ENCODE data around the gene FAM117A.
"Not testable (repeated sequence)": the region's sequence is repeated elsewhere in the genome, so short reads cannot be mapped to it uniquely, and the experiment has no call there.

Gene FAM117A

DNA sequence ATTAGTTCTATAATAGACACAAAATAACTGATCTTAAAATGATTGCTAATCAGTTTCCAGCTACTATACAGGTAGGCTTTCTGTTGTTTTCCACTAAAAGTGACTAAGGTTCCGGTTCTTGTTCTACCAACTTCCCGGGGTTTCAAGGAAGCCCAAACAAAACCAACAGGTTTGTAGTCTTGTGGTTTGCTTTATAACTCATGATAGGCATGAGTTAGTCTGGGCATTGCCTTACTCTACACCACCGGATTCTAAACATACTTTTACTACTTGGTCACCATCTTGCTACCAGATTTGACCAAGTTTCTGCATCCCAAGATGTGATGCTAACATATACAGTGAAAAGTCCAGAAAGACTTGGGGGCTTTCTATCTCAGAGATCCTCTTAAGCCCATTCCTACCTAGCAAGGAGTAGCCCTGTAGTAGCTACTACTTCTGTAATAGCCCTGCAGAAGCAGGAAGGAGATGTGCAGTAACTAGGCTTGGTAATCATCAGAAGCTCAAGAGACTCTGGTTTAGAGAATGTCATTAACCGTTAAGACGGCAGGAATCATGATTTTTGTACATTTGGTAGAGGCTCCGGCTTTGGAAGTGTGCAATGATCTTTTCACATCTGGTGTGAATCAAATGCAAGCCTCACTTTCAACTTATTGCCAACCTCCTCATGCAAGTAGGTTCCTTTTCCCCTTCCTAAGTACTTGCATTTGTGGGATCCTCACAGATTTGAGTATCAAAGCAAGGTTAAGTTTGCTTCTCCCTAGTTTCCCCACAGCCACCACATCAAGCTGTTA lies 1.6 kb downstream of the FAM117A start:
- DNase-seq, result peak; percentile 2

DNA sequence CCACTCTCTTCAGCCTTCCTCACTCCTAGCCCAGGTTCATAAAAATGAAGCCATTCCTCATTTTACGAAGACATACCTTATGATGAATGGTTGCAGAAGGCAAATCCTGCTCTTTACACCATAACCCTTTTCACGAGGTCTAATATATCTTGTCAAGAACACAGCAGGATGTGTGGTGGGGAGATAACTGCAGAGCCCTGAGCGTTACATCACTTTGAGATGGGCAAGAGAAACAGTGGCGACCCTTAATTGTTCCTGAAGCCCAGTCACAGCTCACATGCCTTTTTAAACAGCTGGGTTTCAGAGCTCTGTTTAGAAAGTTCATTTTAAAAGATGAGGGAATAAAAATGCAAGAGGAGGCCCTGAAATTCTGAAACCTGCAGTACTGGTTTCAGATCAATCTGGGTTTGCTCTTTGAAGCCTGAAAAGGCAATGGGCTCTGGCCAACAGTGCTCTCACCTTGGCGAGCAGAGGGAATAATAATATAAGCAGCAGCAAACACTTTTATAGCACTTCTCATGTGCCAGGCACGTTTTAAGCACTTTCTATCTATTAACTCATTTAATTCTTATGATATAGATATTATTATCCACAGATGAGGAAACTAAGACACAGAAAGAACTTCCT lies 2.9 kb downstream of the FAM117A start:
- DNase-seq, result no peak

DNA sequence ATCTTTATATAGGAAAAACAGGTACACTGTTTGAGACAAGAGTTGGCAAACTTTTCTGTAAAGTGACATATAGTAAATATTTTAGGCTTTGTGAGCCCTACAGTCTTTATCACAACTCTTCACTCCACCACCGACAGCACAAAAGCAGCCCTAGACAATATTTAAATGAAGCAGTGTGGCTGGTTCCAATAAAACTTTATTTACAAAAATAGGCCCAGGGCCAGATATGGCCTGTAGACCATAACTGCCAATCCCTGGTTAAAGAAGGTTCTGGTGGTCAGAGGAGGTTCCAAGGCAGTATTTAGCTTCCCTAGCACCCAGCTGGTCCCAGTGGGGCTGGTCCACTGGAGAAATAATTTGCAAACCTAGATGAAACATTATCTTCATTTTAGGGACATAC lies 3.6 kb downstream of the FAM117A start:
- no peak for DNase-seq

DNA sequence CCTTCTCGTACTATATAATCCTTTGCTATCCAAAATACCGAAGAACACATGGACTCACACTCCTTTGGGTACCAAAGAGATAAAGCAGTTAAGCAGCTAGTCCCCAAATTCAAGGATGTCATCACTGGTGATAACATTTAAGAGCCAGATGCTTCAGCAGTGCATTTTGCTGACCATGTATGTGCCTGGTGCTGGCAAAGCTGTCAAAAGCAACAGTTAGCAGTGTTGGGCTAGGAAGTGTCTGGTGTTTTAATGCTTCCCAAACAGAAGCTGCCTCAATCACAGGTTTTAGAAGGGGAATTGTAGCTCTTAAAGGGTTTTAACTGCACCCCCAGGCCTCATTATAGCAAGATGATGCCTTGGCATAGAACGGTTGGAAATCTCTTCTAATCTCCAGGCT lies 4.7 kb downstream of the FAM117A start:
- no peak for DNase-seq

DNA sequence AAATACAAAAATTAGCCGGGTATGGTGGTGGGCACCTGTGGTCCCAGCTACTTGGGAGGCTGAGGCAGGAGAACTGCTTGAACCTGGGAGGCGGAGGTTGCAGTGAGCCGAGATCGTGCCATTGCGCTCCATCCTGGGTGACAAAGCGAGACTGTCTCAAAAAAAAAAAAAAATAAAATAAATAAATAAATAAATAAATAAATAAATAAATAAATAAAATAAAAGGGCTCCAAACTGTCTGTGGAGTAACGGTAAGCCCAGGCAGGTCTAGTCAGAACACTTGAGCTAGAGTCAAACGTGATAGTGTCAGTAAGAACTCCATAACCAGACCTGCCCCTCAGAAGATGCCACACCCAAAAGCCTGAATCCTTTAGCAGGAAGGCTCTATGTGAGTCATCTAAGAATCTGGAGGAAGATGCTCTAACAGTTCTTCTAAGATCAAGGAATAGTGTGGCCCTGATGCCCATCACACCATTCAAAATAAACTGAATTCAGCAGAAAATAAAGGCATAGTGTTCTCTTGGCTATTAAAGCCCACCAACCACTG lies 5.4 kb downstream of the FAM117A start:
- not testable (repeated sequence) for DNase-seq

DNA sequence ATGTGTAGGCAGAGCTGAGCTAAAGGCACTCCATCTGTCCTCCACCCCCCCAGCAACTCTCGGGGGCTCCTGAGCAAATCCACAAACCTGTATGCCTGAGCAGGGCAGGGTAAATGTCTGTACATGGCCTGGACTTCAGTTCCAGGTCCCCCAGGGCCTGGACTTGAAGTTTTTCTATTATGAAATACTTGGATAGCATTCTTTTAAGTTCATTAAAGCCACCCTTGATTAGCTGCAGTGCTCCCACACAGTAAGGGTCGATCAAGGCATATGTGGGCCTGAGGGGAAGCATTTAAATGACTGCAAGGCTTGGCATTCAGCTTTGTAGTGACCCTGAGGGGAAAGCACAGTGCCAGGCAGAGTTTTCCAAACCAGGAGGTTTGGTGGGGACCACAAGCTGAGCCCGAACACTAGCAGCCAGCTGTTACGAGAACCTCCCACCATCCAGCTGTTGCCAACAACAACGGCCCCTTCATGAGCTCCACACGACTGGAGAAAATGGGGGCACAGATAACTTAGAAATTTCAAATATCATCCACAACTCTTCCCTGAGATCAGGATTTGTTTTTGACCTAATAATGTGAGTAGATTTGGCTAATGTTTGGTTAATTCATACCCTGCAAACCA lies 6.7 kb downstream of the FAM117A start:
- DNase-seq, result no peak

DNA sequence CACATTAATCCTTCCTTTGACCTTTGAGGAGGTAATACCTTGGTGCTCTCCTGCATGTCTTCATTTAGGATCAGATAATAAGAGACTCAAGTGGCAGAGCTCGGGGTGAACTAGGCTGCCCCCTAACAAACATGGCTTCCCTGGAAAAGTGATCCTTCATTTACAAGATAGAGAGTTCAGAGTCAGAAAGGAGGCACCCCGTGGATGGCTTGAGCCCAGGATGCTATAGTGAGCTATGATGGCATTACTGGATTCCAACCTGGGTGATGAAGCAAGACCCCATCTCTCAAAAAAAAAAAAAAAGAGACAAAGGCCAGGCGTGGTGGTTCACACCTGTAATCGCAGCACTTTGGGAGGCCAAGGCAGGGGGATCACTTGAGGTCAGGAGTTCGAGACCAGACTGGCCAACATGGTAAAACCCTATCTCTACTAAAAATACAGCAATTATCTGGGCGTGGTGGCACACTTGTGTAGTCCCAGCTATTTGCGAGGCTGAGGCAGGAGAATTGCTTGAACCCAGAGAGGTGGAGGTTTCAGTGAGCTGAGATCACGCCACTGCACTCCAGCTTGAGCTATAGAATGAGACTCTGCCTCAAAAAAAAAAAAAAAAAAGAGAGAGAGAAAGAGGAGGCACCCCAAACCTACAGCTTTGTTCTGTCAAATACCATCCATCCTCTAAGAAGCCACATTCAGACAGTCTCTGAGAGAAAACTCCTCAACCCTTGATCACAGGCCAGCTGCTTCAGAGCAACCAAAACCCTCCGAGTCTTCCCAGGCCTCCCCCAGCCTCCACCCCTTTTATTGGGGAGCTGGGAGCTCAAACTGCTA lies 7.4 kb downstream of the FAM117A start:
- no peak for DNase-seq

DNA sequence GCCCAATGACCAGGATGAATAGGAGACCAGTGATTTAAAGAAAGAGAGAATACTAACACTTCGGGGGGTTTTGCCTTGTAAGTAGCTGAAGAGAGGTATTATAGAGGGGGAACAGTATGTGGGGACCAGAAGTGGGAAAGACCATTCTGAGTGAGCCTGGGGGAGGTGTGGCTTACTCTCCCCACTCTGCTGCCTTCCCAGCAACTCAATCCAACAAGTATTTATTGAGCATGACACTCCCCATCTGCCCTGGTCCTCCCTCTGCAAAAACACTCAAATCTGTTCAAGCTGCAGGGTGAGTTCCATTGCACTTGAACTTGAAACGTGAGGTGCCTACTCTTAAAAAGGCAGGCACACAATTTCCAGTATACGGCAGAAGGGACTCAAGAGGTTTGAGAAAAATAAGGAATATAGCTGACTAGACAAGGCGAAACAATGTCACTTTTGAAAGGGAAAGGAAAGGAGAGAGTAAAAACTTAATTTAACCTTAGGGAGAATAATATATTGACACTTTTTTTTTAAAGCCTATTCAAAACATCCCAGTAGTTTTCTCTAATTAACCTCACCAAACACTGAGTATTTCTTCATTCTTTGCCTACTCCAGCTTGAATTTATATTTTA lies 8.2 kb downstream of the FAM117A start:
- no peak for DNase-seq

DNA sequence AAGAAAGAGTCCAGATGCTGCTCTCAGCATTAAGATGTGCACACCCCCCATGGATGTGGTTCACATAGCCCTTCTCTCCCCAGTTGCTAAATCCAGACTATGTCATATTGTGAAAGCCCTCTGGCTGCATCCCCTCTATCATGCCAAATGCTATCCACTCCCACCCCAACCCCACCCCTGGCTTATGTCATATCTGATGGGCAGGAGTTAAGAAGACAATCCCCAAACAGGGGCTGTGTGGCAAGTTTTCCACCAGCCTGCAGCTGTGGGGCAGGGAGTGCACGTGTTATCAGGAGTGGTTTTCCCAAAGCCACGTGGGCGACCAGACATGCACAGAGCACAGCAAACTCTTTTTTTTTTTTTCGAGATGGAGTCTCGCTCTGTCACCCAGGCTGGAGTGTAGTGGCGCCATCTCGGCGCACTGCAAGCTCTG lies 10.0 kb downstream of the FAM117A start:
- no peak for DNase-seq

DNA sequence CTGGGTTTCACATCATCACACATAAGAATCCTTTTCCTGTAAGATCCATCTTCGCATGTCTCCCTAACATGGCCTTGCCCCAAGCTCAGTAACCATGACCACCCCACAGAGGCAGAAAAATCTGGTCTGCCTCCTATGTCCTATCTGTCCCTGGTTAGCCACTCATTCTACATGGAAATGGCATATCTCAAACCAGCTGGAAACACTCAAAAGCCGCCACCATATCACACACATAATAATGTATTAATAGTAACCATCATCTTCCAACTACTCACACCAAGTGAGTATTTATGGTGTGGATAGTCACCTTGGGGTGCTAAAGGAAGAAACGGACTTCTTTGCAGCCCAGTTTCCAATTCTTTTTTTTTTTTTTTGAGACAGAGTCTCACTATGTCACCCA lies 11.4 kb downstream of the FAM117A start:
- no peak for DNase-seq

DNA sequence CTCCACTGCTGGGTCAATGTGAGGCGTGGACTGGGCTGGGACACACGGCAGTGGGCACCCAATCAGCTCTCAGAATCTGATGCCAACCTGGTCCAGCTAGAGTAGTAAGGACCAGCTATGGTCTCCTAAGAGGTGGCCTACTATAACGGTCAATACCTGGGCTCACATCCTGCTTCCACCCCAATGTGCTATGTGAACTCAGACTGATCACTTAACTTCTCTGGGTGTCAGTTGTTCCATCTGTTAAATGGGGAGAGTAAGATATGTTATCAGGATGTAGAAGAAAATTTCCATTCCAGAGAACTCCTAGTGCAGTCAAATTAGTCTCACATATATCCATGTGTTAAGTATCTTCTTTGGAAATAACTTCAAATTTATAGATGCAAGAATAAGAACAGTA lies 14.2 kb downstream of the FAM117A start:
- DNase-seq, result no peak

DNA sequence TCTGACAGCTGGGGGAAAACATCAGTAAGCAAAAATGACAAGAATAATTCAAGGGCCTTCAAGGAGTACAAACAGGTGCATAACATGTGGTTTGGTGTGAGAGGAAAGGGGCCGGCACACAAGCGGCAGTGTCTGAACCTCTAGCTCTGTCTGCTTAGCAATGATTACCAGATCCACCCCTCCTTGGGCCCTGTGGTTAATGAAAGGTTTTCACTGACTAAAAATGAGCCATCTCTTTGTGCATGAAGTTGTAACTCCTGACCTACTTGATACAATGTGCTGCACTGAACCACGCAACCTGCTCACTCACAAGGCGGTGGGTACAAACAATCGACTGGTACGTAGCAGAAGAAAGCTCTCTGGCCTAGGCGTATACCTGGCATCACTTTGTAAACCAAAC lies 15.1 kb downstream of the FAM117A start:
- DNase-seq, result no peak

DNA sequence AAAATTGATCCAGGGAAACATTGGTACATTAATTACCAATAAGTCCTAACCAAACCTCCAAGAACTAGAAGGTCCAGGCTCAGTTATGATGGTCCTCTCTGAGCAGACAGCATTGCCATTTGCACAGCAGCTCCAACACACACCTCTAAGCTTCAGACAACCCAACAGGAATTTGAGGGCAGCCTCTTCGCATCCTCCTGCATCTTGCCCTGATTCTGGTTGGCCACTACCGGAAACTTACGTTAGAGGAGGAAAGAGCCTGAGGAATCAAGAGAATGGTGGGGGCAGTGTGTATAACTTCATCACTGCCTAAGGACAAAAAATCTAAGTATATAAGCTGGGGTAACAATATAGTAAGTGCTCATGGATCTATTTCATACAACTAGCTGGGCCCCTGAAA lies 15.7 kb downstream of the FAM117A start:
- DNase-seq, result no peak

DNA sequence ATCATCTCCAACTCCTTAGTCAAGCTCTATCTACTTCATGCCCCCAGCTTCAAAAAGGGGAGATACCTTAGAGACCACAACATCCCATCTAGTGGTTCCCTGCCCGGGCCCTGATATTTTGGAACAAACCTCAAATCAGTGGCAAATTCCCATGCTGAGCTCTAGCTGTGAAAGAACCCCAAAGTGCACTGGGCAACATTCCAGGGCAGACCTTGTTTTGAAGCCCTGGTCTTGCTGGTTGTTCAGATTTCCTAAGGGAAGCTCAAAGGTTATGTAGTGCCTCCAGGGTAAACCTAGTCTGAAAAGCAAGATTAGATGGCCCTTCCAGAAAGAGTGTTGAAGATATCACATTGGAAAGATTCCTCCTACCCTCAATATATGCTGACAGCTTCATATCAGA lies 16.3 kb downstream of the FAM117A start:
- no peak for DNase-seq

DNA sequence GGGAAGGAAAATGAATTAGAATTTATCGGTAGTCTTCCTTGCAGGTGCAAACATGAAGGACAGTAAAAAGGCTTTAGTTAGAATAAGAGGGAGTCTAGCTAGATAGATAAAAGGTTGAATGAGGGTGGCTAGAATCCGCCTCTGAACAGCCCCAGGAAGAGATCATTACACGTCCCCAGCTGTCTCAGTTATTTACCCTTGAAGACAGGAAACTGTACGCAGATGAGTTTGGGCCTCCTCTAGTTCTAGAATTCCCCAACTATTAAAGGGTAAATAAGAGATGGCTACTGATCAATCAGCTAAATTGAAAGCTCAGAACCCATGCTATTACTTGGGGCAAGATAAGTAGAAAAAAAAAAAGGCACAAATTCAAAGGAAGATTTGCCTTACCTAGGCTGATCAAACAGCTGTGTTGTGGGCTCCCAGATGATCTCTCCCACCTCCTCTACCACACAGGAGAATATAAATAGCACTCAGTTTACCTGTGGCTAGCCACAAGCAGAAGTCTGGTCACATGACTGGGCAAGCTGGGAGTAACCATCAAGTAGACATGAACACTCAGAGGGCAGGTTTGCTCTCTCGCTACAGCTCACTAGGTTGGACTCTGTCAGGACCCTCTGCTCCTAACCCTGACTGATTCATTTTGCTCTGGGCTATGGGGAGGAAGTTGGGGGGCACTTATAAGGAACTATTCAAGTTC lies 17.0 kb downstream of the FAM117A start:
- no peak for DNase-seq

DNA sequence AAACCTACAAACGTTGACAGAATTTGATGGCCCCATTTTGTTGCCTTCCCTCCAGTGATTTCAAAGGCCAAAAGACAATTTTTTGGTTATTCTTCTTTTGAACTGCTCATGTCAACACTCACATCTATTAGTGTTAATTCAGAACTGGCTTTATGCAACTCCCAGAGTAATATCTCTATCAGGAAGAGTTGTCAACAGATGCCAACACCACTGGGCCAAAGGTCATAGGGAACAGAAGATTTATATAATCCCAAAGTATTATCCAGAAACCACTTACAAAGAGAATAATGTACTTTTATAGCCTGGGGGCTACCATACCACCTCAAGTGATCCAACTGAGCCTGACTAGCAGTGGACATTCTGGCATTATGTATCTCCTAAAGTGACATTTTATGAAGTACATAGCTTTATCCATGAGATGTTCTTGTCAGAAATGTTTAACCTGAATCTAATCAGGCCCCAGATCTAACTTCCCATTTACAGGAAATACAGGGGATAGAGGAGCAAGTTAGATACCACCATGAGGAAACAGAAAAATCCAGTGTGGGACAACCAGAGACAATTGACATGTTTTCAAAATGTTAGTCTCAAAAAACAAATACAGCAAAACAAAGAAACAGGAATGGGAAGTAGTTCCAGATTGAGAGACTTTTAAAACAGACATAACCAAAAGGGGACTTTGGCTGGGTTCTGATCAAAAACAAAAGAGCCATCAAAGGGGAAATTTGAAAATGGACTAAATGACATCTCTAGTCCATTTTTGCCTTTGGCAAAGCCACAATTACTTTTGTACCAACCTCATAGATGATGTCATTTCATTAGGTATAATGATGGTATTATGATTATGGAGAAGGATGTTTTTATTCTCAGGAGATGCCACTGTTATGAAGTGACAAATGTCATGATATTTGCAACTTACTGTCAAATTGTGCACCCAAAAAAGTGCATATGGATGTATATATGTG lies 18.5 kb downstream of the FAM117A start:
- DNase-seq, result no peak

DNA sequence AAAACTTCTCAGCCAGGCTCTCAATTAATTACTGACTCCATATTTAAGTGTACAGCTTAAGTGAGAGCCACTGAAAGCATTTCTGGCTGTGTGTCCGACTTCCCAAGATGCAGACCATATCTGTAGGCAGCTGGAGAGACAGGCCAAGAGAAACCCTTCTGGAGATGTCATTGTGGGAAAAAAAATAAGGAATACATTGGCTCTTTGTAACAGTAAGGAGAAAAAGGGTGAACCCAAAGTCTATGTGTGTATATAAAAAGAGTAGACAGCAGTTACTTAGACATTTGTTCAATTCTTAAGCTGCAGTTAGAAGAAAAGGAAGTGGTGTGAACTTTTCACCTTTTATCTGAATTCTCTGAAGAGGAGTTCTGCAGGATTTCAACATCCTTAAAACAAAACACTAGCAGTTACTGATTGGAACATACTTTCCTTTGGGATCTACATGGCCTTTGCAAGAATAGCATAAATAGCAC lies 21.7 kb downstream of the FAM117A start:
- no peak for DNase-seq

DNA sequence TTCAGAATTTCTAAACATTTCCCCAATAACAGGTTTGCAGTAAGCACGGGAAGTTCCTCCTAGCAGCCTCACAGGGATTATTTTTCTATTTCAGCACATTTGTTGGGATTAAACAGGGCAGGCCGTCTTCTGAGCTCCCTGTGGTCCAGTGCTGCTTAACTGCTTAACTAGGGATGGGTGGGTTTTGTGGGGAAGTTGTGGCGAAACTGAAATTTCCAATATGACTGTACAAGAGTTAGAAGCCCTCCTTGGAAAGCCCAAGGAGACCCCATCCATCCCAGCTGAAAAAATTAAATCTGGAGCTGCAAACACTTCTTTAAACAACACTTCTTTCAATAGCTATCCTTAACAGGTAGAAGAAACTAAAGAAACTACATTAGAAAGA lies 22.2 kb downstream of the FAM117A start:
- DNase-seq, result no peak

DNA sequence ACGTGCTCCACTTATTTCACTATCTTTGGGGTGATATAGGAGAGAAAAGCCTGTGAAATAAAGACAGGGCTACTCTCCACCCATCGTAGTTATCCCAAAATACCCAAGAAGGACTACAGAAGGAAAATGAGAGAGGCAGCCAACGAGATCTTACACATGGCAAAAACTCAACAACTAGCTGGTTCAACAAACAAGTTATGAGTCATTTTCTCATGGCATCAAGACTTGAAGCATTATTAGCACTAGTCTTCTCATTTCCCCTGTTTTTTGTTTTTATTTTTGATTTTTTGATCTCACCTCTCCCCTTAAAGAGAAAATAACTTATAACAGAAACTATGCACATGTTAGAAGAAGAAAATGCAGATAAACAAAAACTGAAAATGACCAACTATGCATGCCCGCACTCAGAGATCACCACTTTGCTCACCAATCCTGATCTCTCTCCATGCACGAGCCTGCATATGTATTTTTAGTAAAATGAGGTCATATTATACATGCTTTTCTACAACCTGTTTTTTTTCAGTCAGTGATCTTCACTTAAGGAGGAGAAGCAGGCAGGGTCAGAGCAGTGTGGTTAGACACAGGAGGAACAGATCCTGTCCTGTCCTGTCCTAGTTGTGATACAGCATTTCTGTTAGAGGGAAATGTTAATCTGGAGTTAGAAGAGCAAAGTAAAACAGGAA lies 22.8 kb downstream of the FAM117A start:
- DNase-seq, result no peak
